Measurements from ENCODE around the gene GPM6B. TPM values are rescaled to one million over a fixed set of nuclear protein-coding genes. Genes with fewer than 3 reads are reported as not detected.

Gene GPM6B
- total RNA-seq, 1 experiment from 2014 or later: 99.8 TPM

GRCh38 chrX:13734278-13735172 lies 82.4 kb downstream of the GPM6B start, which contains the start of the genes OFD1 and TRAPPC2:
TSS of gene OFD1 (plus strand) at chrX:13734748. CDS start at chrX:13735072, 324 bp downstream.
TSS of gene TRAPPC2 (minus strand) at chrX:13734620. CDS start at chrX:13719963, 14,657 bp downstream.
- ChIA-PET POLR2A (interaction anchor here (0.6 to 1.7 kb wide), 12 partner anchors 10 to 760 kb away, joined by 3 to 12 read pairs (median 4); partner anchors contain the start of genes GEMIN8, RAB9A and TMSB4X), CTCF (interaction anchor here (0.8 to 1.8 kb wide), 10 partner anchors 13 to 788 kb away, joined by 3 to 7 read pairs (median 4); partner anchors contain the start of gene GEMIN8)
- peak within 1 kb of the TSS; percentile 93 for H3K4me3 Mint-ChIP-seq
- TF ChIP-seq, protein P1, sequence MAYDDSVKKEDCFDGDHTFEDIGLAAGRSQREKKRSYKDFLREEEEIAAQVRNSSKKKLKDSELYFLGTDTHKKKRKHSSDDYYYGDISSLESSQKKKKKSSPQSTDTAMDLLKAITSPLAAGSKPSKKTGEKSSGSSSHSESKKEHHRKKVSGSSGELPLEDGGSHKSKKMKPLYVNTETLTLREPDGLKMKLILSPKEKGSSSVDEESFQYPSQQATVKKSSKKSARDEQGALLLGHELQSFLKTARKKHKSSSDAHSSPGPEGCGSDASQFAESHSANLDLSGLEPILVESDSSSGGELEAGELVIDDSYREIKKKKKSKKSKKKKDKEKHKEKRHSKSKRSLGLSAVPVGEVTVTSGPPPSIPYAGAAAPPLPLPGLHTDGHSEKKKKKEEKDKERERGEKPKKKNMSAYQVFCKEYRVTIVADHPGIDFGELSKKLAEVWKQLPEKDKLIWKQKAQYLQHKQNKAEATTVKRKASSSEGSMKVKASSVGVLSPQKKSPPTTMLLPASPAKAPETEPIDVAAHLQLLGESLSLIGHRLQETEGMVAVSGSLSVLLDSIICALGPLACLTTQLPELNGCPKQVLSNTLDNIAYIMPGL (CRISPR knock-in tag; IDR thresholded peaks at IDR 0.05): peak; percentile 56
- peak; percentile 36; the same call in 1 of the 2 replicates for TF ChIP-seq ZNF232 (CRISPR knock-in tag; IDR thresholded peaks at IDR 0.05)
- no peak for TF ChIP-seq SOX15 (CRISPR knock-in tag; IDR thresholded peaks at IDR 0.05)
- TF ChIP-seq FOXK1 (CRISPR knock-in tag; IDR thresholded peaks at IDR 0.05): peak; percentile 40; the same call in 1 of the 2 replicates
- TF ChIP-seq MAX (CRISPR knock-in tag; IDR thresholded peaks at IDR 0.05): 0 out of 2 replicates have a peak, but pooled peaks have one; percentile 48
- TF ChIP-seq FOXJ3 (CRISPR knock-in tag; IDR thresholded peaks at IDR 0.05; ENCODE audit: borderline replicate concordance): no peak
- peak; percentile 65; the same call in 1 of the 2 replicates for TF ChIP-seq CREM (CRISPR knock-in tag; IDR thresholded peaks at IDR 0.05)
- no peak for TF ChIP-seq CTCF (IDR thresholded peaks at IDR 0.05)
- TF ChIP-seq SP1 (CRISPR knock-in tag; conservative IDR thresholded peaks at IDR 0.05): 0 out of 2 replicates have a peak, but pooled peaks have one; percentile 37
- TF ChIP-seq GABPB1 (CRISPR knock-in tag; IDR thresholded peaks at IDR 0.05): peak; percentile 34; the same call in 1 of the 2 replicates
- no peak for TF ChIP-seq ZNF423 (CRISPR knock-in tag; IDR thresholded peaks at IDR 0.05)
- TF ChIP-seq JAZF1 (CRISPR knock-in tag; IDR thresholded peaks at IDR 0.05): no peak
- TF ChIP-seq, protein P2, sequence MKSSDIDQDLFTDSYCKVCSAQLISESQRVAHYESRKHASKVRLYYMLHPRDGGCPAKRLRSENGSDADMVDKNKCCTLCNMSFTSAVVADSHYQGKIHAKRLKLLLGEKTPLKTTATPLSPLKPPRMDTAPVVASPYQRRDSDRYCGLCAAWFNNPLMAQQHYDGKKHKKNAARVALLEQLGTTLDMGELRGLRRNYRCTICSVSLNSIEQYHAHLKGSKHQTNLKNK (CRISPR knock-in tag; IDR thresholded peaks at IDR 0.05): no peak
- TF ChIP-seq ZNF425 (CRISPR knock-in tag; conservative IDR thresholded peaks at IDR 0.05): no peak
- H3K4me1 Mint-ChIP-seq: peaks cover 11% of the 10 kb centered on the region
- no peaks in the 10 kb centered on the region for H3K9me3 Mint-ChIP-seq
- H3K27ac Mint-ChIP-seq: peak within 1 kb of the TSS; percentile 98
- no peaks in the 10 kb centered on the region for H3K27me3 Mint-ChIP-seq (ENCODE audit: low read depth)
- peak; percentile 99 for ATAC-seq
- H3K36me3 Mint-ChIP-seq: peaks cover 27% of the 10 kb centered on the region
- peak; percentile 90 for DNase-seq (ENCODE audit: low spot score)

DNA sequence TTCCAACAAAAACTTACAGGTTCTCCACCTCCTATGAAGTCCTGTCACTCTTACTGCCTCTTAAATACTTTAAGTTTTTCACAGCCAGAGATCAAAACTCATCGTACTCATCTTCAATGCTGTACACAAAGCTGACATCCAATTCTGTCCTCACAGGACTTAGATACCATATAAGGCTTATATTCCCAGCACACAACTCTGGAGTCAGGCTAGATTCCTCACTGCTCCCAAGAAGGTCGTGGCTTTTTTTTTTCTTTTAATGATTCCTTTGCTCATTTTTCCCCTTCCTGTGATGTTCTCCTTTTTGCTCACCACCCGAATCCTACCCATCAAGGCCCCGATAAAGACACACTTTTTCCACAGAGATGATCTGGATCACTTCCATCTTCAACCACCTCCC lies 83.4 kb downstream of the GPM6B start:
- Mint-ChIP-seq H3K36me3 (peaks cover 33% of the 10 kb centered on the region), H3K27ac (peak overlapping the region; percentile 92), H3K27me3 (ENCODE audit: low read depth) (no peaks in the 10 kb centered on the region), H3K4me3 (peak overlapping the region; percentile 93), H3K9me3 (no peaks in the 10 kb centered on the region), H3K4me1 (peaks cover 11% of the 10 kb centered on the region)
- POLR2A ChIA-PET: interaction anchor here (1.4 to 1.7 kb wide), 2 partner anchors 16 to 40 kb away, joined by 3 to 6 read pairs; no protein-coding TSS in a partner anchor
- DNase-seq (ENCODE audit: low spot score) (no peak), ATAC-seq (no peak)
- CTCF ChIA-PET: interaction anchor here (0.5 kb wide), 1 partner anchor 222 kb away, joined by 4 read pairs; no protein-coding TSS in a partner anchor
- TF ChIP-seq ZNF671 (CRISPR knock-in tag; IDR thresholded peaks at IDR 0.05) (no peak), SOX15 (CRISPR knock-in tag; IDR thresholded peaks at IDR 0.05) (no peak), TP53 (CRISPR knock-in tag; IDR thresholded peaks at IDR 0.05) (no peak), NR1H2 (CRISPR knock-in tag; IDR thresholded peaks at IDR 0.05) (no peak), ATF1 (CRISPR knock-in tag; IDR thresholded peaks at IDR 0.05) (no peak), E2F5 (CRISPR knock-in tag; IDR thresholded peaks at IDR 0.05) (no peak), FOXJ3 (CRISPR knock-in tag; IDR thresholded peaks at IDR 0.05; ENCODE audit: borderline replicate concordance) (no peak)
- TF ChIP-seq, protein P3, sequence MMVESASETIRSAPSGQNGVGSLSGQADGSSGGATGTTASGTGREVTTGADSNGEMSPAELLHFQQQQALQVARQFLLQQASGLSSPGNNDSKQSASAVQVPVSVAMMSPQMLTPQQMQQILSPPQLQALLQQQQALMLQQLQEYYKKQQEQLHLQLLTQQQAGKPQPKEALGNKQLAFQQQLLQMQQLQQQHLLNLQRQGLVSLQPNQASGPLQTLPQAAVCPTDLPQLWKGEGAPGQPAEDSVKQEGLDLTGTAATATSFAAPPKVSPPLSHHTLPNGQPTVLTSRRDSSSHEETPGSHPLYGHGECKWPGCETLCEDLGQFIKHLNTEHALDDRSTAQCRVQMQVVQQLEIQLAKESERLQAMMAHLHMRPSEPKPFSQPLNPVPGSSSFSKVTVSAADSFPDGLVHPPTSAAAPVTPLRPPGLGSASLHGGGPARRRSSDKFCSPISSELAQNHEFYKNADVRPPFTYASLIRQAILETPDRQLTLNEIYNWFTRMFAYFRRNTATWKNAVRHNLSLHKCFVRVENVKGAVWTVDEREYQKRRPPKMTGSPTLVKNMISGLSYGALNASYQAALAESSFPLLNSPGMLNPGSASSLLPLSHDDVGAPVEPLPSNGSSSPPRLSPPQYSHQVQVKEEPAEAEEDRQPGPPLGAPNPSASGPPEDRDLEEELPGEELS (CRISPR knock-in tag; IDR thresholded peaks at IDR 0.05): no peak
- TF ChIP-seq, protein P4, sequence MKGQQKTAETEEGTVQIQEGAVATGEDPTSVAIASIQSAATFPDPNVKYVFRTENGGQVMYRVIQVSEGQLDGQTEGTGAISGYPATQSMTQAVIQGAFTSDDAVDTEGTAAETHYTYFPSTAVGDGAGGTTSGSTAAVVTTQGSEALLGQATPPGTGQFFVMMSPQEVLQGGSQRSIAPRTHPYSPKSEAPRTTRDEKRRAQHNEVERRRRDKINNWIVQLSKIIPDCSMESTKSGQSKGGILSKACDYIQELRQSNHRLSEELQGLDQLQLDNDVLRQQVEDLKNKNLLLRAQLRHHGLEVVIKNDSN (CRISPR knock-in tag; IDR thresholded peaks at IDR 0.05): no peak

Measured in WTC11 (cell line).